NCI-H1105 (cell line): ENCODE measurements around the gene TSPEAR.
"Not testable (repeated sequence)": the region's sequence is repeated elsewhere in the genome, so short reads cannot be mapped to it uniquely, and the experiment has no call there.

Experiments
- DNase-seq: peaks from one replicate; lab custom pipeline; 2025; lab: John Stamatoyannopoulos, UW

Gene TSPEAR

DNA sequence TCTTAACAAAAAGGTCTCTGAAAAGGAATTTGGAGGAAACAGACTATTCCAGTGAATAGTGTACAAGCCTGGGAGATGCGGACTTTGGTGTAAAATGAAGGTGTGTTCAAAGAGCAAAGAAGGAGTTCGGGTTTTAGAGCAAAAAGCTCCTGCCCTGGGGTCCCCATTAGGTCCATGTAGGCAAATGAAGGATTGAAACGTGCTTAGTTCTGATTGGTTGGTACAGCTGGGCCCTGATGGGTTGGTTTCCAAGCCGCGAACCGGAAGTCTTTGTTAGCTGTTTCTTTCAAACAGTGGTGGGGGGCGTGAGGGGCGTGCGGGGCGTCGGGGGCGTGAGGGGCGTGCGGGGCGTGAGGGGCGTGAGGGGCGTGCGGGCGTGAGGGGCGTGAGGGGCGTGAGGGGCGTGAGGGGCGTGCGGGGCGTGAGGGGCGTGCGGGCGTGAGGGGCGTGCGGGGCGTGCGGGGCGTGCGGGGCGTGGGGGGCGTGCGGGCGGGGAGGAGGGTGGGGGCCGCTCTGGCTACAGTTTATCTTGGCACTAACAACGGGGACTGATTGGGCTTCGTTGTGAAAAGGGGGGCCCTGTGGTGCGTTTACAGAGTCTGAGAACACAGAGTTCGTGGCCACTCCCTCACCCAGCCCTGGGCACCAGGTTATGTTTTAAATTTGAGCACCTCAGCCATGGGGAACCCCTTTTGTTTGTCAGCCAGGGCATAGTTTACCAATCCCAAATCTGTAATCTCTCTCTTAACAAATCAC lies 226.7 kb downstream of the TSPEAR start:
- no peak for DNase-seq

DNA sequence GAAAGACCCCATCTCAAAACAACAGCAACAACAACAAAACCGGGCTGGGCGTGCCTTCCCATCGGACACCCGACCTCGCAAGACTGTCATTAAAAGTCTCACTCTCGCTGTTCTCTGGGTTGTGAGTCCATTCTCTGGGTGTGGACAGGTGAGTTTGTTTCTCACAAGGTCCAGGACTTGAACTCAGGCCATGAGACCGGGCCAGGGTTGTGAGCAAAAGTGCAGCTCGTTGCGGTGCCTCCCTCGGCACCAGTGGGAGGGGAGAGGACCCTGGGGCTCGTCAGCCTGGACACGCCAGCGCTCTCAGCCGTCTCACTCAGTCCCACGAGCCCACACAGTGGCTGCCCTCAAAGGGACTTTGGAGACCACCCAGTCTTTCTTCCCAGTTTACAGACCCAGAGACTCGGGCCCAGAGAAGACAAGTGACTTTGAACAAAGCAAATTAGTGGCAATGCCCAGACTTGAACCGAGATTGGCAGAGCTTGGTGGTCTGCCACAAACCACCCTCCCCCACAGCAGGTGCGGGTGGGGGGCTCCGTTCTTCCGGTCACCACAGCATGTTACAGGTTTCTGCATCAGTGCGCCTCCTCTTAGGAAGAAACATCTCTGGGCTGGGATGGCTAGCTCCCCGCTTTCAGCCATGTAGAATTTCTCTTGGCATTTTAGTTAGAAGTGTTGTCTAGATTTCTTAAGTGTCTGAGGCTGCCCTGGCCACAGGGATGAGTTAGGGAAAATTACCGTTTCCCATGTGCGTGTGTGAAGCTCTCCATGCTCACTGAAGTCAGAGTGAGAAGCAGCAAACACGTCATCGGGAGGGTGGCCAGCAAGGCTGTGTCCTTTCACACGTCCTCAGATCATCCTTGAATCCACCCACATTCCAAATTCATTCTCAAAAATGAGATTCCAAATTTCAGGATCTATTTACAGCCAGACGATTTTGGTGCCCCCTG lies 227.8 kb downstream of the TSPEAR start:
- DNase-seq: no peak

DNA sequence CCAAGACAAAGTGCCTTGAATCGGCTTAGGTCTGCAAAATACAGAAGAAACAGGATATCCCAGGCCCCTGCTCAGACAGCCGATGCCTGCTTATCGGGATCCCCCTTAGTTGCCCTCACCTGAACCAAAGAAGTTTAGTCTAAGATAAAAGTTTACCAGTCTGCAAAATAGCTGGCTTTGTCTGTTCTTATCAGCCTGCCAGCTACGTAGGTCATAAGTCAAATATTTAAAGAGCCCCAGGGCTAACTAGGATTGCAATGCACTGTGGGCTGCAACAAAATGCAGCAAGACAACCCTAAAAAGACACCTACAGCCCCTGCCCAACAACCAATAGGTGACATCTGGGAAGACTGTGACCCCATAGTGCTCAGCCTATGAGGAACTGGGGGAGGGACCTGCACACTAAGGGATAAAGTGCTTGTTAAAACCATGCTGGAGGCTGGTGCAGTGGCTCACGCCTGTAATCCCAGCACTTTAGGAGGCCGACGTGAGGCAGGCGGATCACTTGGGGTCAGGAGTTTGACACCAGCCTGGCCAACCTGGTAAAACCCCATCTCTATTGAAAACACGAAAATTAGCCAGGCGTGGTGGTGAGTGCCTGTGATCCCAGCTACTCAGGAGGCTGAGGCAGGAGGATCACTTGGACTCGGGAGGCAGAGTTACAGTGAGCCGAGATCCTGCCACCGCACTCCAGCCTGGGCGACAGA lies 228.6 kb downstream of the TSPEAR start:
- DNase-seq: no peak

DNA sequence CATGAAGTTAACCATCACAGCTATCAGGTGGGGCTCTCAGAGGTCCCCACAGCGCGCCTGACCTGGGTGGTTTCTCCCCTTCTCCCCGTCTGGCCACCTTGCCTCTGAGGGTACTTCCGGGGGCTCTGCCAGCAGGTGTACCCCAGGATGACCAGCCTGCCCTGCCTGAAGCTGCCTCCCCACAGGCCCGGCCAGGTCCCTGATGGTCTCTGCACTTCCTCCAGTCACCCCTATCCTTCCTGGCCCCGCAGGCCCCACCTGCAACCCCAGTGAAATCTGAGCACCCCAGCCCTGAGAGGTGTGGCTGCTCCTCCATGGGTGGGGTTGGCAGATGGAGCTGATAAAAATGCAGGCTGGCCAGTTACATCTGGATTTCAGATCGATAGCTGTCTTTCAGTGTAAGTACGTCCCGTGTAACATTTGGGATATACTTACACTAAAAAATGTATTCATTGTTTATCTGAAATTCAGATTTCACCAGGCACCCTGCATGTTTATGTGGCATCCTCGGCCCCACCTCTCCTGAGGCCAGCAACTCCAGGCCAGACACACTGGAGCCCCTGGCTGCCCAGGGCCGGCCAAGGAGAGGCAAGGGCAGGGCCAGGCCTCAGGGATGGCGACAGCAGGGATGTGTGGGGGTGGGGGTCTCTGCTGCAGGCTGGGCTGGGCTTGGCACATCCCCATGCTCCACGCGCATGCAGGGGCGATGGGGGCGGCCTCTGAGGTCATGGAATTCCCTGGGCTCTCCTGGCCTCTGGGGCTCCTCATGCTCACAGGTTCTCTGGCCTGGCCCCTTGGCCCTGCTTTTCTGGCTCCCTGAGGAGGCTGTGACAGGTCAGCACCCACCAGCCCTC lies 230.9 kb downstream of the TSPEAR start:
- no peak for DNase-seq

- DNase-seq: not testable (repeated sequence)
Measured at GRCh38 chr21:44479556-44480199, 231.7 kb downstream of the TSPEAR start.

GRCh38 chr21:44478801-44479167 lies 232.6 kb downstream of the TSPEAR start:
- DNase-seq: no peak

- DNase-seq: no peak
Measured at GRCh38 chr21:44478124-44478800, 233.1 kb downstream of the TSPEAR start.

- no peak for DNase-seq
Measured at GRCh38 chr21:44477712-44478111, 233.7 kb downstream of the TSPEAR start.

DNA sequence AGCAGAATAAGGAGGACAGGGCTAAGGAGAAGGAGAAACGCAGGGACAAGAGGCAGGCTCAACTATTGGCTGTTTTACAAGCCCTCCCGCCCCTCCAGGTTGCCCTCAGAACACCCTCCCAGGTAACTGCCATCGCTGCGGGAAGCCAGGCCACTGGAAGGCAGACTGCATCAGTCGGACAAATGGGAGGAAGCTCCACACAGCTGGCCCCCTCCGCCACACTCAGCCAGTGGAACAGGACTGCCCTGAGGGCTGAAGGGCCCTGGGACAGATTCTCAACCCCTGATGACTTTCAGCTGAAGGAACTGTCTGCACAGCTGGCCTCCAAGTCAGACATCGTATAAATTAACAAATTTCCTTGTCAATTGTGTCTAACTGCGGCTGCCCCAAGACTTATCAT lies 234.2 kb downstream of the TSPEAR start:
- DNase-seq: no peak

DNA sequence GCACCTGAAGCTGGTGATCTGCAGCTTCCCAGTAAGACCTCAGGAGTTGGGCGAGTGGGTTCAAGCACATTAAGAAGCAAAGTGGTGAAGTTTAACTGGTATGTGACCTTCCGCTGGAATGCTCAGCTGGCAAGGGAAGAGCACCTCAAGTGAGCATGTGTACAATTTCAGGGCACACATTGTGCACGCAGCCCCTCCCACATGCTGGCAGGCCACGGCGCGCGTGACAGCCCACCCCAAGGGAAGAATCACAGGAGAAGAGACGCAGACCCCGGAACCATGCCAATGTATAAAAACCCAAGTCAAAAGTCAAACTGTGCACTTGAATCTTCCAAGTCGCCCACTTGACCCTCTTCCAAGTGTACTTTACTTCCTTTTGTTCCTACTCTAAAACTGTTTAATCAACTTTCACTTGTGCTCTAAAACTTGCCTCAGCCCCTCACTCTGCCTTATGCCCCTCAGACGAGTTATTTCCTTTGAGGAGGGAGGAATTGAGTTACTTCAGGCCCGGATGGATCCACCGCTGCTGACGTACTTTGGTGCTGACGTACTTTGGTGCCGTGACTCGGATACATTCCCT lies 236.0 kb downstream of the TSPEAR start:
- DNase-seq: no peak

- no peak for DNase-seq
Measured at GRCh38 chr21:44473915-44474555, 237.3 kb downstream of the TSPEAR start.

GRCh38 chr21:44471996-44472395 lies 239.4 kb downstream of the TSPEAR start:
- no peak for DNase-seq

DNA sequence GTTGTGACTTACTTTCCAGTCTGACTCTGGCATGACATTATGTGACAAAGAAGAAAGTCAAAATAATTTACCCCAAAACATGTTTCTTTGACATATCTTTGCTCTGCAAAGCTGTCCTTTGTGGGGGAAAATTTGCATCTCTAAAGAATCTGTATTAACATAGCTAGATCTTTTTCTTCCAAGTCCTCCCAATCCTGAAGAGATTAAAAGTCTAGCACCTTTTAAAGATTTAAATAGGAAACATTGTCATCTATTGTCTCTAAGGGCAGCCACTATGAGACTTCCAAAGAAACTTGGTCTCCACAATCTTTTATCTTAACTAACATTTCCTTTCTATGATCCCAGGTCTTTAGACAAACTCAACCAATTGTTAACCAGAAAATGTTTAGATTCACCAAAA lies 240.0 kb downstream of the TSPEAR start:
- no peak for DNase-seq

- DNase-seq: no peak
Measured at GRCh38 chr21:44467859-44468195, 243.5 kb downstream of the TSPEAR start.

DNA sequence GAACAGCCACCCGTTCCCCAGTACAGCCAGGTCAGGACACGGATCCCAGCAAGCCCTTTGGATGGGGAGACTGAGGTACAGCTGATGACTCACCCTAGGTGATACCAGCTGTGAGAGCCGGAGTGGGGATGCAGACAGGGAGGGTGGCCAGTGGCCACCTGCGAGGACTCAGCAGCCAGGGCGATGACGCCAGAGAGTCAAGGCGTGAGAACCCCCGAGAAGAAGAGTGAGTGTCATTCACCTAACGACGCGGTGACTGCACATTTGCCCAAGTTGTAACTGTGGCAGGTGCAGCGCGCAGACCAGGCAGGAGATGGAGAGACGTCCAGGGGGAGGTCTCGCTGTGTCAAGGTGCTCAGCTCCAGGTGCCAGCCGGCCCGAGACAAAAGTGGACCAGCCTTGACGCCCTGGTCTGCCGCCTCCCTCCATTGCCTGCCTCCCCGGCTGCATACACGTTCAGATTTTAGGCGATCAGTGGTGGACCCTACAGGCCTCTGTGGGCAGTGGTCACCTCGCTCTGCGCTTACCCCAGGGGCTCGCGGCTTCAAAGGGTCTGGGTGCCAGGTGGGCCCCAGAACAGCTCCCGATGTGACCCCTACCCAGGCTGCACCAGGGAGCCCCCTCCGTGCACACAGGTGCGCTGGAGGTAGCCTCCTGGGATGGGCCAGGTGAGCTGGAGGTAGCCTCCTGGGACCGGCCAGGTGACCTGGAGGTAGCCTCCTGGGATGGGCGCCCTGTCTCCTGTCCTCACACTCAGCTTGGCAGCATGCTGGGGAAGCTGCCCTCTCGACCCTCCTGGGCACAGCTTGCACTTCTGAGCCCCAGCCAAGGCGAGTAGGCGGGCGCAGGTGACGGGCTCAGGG lies 244.1 kb downstream of the TSPEAR start:
- no peak for DNase-seq

GRCh38 chr21:44466351-44466954 lies 244.9 kb downstream of the TSPEAR start:
- no peak for DNase-seq

DNA sequence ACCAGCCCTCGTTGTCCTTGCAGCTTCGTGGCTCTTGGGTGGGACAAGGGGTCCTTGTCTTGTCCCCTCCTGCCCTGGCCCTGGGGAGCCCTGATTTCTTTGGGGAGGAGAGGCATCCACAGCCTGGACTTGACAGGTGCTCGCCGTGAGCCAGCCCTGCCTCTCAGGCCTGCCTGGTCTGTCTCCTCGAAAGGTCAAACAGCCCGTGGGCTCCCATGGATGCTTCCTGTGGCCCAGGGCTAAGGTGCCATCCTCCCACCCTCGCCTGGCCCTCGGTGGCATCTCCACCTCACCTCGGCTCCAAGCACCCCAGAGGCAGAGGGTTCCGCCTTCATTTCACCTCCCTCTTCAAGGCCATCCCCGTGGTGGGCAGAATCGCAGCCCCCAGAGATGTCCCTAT lies 247.0 kb downstream of the TSPEAR start:
- DNase-seq: no peak

- no peak for DNase-seq
Measured at GRCh38 chr21:44463724-44464123, 247.6 kb downstream of the TSPEAR start.
